PC-3 (cell line): ENCODE results near the gene RAB11FIP4. TPM values are rescaled to one million over a fixed set of nuclear protein-coding genes. Genes with fewer than 3 reads are reported as not detected.

ENCODE experiments used
- ATAC-seq: fragments of 200-7000 bp; cut with Tn5 transposase; 2 replicates; pipeline ENCODE4 v1.9.1; 2020; ENCODE audit warnings: mild to moderate bottlenecking, moderate library complexity
- BruUV-seq: library from RNA; stranded (reverse); fragments of 400-500 nt; replicated peaks from 2 replicates; lab custom pipeline; 2021; lab: Mats Ljungman, UMichigan
- CTCF ChIA-PET: fragments of 300-600 bp; sonication (Branson Sonifier 250); formaldehyde crosslinking; loops from one replicate; lab custom pipeline; 2022; ENCODE audit warnings: antibody characterized with exemption; lab: Charles Lee
- POLR2A ChIA-PET: fragments of 300-600 bp; sonication (Branson Sonifier 250); formaldehyde crosslinking; loops from one replicate; lab custom pipeline; 2022; ENCODE audit warnings: antibody characterized with exemption; ENCODE audit not compliant: unreplicated experiment; lab: Charles Lee
- DNase-seq: peaks from one replicate; pipeline ENCODE4 v3.0.0-alpha.2; 2015
- H2AFZ ChIP-seq: fragments of 300-600 bp; sonication (generic); 2 replicates; pipeline ENCODE4 v1.6.0; 2016; ENCODE audit warnings: antibody characterized with exemption, low read length
- H3F3A ChIP-seq: fragments of 300-600 bp; sonication (generic); one replicate; pipeline ENCODE4 v1.6.0; 2017; ENCODE audit warnings: antibody characterized with exemption, low read length, control low read depth, mild to moderate bottlenecking; ENCODE audit not compliant: unreplicated experiment
- H3K27ac ChIP-seq: fragments of 300-600 bp; sonication (generic); 2 replicates; pipeline ENCODE4 v1.5.1; 2016; ENCODE audit warnings: mild to moderate bottlenecking, low read length
- H3K27me3 ChIP-seq: fragments of 300-600 bp; sonication (generic); 2 replicates; pipeline ENCODE4 v1.6.1; 2016; ENCODE audit warnings: low read length, mixed read lengths
- H3K36me3 ChIP-seq: fragments of 300-600 bp; sonication (generic); 2 replicates; pipeline ENCODE4 v1.6.1; 2016; ENCODE audit warnings: low read depth, mixed run types, low read length, mixed read lengths
- H3K4me1 ChIP-seq: fragments of 300-600 bp; sonication (generic); 2 replicates; pipeline ENCODE4 v1.5.1; 2016; ENCODE audit warnings: low read length; ENCODE audit not compliant: insufficient read depth
- H3K4me2 ChIP-seq: fragments of 300-600 bp; sonication (generic); 2 replicates; pipeline ENCODE4 v1.6.0; 2016; ENCODE audit warnings: low read length
- H3K4me3 ChIP-seq: fragments of 300-600 bp; sonication (generic); 2 replicates; pipeline ENCODE4 v1.5.1; 2016; ENCODE audit warnings: mild to moderate bottlenecking, low read length, mixed read lengths
- H3K79me2 ChIP-seq: fragments of 300-600 bp; sonication (generic); 2 replicates; pipeline ENCODE4 v1.6.1; 2017; ENCODE audit warnings: low read length, mixed read lengths
- H3K9ac ChIP-seq: fragments of 300-600 bp; sonication (generic); 2 replicates; pipeline ENCODE4 v1.6.0; 2016; ENCODE audit warnings: mild to moderate bottlenecking, low read length
- H3K9me2 ChIP-seq: fragments of 300-600 bp; sonication (generic); replicated peaks from 2 replicates; pipeline ENCODE4 v1.6.1; 2016; ENCODE audit warnings: mixed run types, low read length, mixed read lengths
- H3K9me3 ChIP-seq: fragments of 300-600 bp; sonication (generic); 2 replicates; pipeline ENCODE4 v1.6.1; 2016; ENCODE audit warnings: low read length, mixed read lengths
- H4K20me1 ChIP-seq: fragments of 300-600 bp; sonication (generic); 2 replicates; pipeline ENCODE4 v1.6.1; 2016; ENCODE audit warnings: low read length, mixed read lengths
- CTCF ChIP-seq: fragments of 300-600 bp; sonication (generic); conservative IDR thresholded peaks from 2 replicates; pipeline ENCODE4 v1.5.1; 2017; ENCODE audit warnings: antibody characterized with exemption, low read depth, mild to moderate bottlenecking, low read length
- EZH2 ChIP-seq: fragments of 300-600 bp; sonication (generic); IDR thresholded peaks from one replicate; pipeline ENCODE4 v1.6.1; 2017; ENCODE audit warnings: antibody characterized with exemption, mild to moderate bottlenecking, low read length; ENCODE audit not compliant: unreplicated experiment
- EZH2phosphoT487 ChIP-seq: fragments of 300-600 bp; sonication (generic); IDR thresholded peaks from 2 replicates; pipeline ENCODE4 v1.6.1; 2018; ENCODE audit warnings: mild to moderate bottlenecking, antibody characterized with exemption, low read length, borderline replicate concordance
- intact Hi-C: fragments of 100-400 bp; cut with micrococcal nuclease; formaldehyde crosslinking; loops from 2 replicates; pipeline ENCODE4 v1.9.0; 2023
- total RNA-seq: library from RNA; depleted of rRNA; stranded (reverse); fragments of >200 nt; gene quantifications from 2 replicates; pipeline ENCODE4 v1.2.3, GENCODE V29; 2014

Gene RAB11FIP4
- total RNA-seq, 1 experiment from 2014 or later, result 4.2 TPM

GRCh38 chr17:31424944-31425281, 33.4 kb downstream of the RAB11FIP4 start:
- CTCF ChIA-PET, result no interaction called here
- Histone ChIP-seq H3K9ac (no peak overlapping the region), H3K9me2 (no peaks in the 10 kb centered on the region), H3K27ac (no peak overlapping the region), H3K79me2 (no peaks in the 10 kb centered on the region), H3K9me3 (no peaks in the 10 kb centered on the region), H3K27me3 (no peaks in the 10 kb centered on the region), H4K20me1 (no peaks in the 10 kb centered on the region), H3F3A (no peaks in the 10 kb centered on the region), H3K4me2 (no peak overlapping the region), H3K36me3 (no peaks in the 10 kb centered on the region), H2AFZ (no peak overlapping the region), H3K4me3 (no peak overlapping the region), H3K4me1 (no peaks in the 10 kb centered on the region)
- DNase-seq (no peak), ATAC-seq (no peak)
- BruUV-seq, result no TSS peak
- TF ChIP-seq EZH2phosphoT487 (no peak), CTCF (no peak), EZH2 (no peak)
- intact Hi-C loops, result no loop called here
- POLR2A ChIA-PET, result no interaction called here

- ChIA-PET POLR2A (no interaction called here), CTCF (no interaction called here)
- no peaks in the 10 kb centered on the region for H3K9me3 ChIP-seq
- H4K20me1 ChIP-seq, result no peaks in the 10 kb centered on the region
- TF ChIP-seq EZH2phosphoT487 (no peak), EZH2 (no peak), CTCF (no peak)
- H3K79me2 ChIP-seq, result no peaks in the 10 kb centered on the region
- H3K9ac ChIP-seq, result no peak overlapping the region
- no peaks in the 10 kb centered on the region for H3K9me2 ChIP-seq
- DNase-seq (no peak), ATAC-seq (no peak)
- no peaks in the 10 kb centered on the region for H3F3A ChIP-seq
- H3K4me1 ChIP-seq, result no peaks in the 10 kb centered on the region
- H3K27ac ChIP-seq, result no peak overlapping the region
- no peak overlapping the region for H3K4me3 ChIP-seq
- H3K27me3 ChIP-seq, result no peaks in the 10 kb centered on the region
- no peak overlapping the region for H3K4me2 ChIP-seq
- no TSS peak for BruUV-seq
- intact Hi-C loops, result no loop called here
- no peaks in the 10 kb centered on the region for H3K36me3 ChIP-seq
- H2AFZ ChIP-seq, result no peak overlapping the region
Measured at GRCh38 chr17:31425282-31426040, 34.0 kb downstream of the RAB11FIP4 start.

GRCh38 chr17:31427684-31428083, 36.2 kb downstream of the RAB11FIP4 start:
- no peaks in the 10 kb centered on the region for H3K4me1 ChIP-seq
- no peak overlapping the region for H3K4me3 ChIP-seq
- no peaks in the 10 kb centered on the region for H3K9me3 ChIP-seq
- BruUV-seq, result no TSS peak
- intact Hi-C loops, result no loop called here
- ChIA-PET CTCF (no interaction called here), POLR2A (no interaction called here)
- H3K4me2 ChIP-seq, result no peak overlapping the region
- ATAC-seq, result no peak
- H3K9ac ChIP-seq, result no peak overlapping the region
- TF ChIP-seq EZH2phosphoT487, result no peak
- H2AFZ ChIP-seq, result no peak overlapping the region
- no peaks in the 10 kb centered on the region for H3F3A ChIP-seq
- H4K20me1 ChIP-seq, result no peaks in the 10 kb centered on the region
- no peaks in the 10 kb centered on the region for H3K9me2 ChIP-seq
- DNase-seq, result peak; percentile 4
- H3K27ac ChIP-seq, result no peak overlapping the region
- no peaks in the 10 kb centered on the region for H3K36me3 ChIP-seq
- no peaks in the 10 kb centered on the region for H3K79me2 ChIP-seq
- H3K27me3 ChIP-seq, result no peaks in the 10 kb centered on the region
